Fibroblast of gingiva (primary cell): ENCODE measurements around the gene AGAP3.
A peak's percentile ranks its signal among the peaks of the same experiment; 100 is the strongest.

Experiments
- DNase-seq: peaks from one replicate; pipeline ENCODE4 v3.0.0-alpha.2; 2011; ENCODE audit warnings: low read depth

The AGAP3 gene

DNA sequence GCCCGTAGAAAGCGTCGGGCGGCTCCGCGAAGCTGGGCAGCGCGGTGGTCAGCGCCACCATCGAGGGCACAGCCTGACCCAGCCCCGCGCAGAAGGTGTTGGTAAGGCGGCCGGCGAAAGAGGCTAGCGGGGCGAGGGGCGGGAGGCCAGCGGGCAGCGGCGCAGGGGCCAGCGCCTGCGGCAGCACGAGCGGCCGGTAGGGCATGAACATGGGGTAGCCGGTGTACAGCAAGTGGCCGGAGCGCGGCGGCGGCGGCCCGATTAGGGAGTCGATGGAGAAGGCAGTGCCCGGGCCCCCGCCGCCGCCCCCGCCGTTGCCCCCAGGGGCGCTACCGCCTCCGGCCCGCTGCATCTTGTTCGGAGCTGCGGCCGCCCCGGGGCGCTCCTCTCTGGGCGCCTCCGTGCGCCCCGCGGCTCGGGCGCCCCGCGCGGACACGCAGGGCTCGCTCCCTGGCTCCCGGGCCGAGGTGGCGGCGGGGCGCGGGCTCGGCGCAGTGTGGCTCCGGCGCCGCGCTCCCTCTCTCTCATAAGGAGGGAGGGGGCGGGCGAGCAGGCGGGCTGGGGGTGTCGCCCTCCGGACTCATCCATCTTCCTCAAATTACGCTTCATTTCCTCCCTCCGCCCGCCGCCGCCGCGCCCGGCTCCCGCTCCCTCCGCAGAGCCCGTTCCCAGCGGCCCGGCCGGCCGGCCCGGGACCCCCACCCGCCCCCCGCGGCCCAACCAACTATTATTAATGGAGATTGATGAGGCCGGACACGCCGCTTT lies 81.1 kb downstream of the AGAP3 start, which contains the start of gene GBX1:
Gene GBX1, minus strand, starts transcription at position 498 of the 765 bp plus-strand sequence. Its CDS starts 146 bp downstream, at position 352.
- no peak for DNase-seq

DNA sequence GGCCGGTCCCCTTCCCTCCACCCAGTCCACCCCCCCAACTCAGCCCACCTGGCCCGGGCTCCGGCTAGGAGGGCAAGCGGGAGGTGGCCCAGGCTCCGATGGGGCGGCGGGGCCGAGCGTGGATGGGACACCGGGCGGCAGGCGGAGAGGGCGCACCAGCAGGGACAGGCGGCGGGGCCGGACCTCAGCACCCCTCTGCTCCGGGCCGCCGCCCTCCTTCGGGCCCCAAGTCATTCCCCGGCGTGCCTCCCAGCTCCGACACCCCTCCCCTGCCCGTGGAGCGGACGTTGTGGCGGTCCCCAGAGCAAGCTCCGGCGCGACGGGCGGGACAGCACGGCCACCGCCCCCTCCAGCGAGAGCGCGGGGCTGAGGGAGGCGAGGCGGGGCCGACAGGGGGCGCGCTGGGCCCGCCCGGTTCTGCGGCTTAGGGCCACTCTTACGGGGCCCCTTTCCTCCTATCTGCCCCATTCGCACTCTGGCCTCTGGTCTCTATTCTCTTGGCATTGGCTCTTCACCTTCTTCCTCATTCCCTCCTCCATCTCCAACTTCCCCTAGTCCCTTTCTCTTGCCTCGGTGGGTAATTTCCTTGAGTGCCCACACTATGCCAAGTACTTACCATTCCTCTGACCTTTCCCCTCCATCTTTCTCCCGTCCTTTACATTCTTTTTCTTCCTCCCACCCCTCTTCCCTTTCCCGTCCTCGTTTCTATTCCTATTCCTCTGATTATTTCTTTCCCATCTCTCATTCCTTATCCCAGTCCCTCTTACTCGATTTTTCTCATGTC lies 81.9 kb downstream of the AGAP3 start:
- DNase-seq, result no peak

DNA sequence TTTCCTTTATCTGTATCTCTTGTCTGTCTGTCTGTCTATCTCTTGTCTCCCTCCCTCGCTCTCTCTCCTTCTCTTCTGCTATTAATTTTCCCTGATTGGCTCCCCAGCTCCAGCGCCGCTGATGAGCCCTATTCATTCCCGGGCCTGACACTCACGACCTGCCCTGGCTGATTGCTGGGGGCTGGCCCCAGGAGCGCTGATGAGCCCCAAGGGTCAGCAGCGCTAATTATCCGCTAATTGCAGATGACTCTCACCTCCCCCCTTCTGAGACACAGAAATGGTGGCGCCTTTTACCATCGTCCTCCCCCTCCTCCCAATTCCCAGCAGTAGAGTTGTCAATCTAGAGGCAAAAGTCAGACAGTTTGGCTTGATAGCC lies 82.5 kb downstream of the AGAP3 start:
- no peak for DNase-seq

DNA sequence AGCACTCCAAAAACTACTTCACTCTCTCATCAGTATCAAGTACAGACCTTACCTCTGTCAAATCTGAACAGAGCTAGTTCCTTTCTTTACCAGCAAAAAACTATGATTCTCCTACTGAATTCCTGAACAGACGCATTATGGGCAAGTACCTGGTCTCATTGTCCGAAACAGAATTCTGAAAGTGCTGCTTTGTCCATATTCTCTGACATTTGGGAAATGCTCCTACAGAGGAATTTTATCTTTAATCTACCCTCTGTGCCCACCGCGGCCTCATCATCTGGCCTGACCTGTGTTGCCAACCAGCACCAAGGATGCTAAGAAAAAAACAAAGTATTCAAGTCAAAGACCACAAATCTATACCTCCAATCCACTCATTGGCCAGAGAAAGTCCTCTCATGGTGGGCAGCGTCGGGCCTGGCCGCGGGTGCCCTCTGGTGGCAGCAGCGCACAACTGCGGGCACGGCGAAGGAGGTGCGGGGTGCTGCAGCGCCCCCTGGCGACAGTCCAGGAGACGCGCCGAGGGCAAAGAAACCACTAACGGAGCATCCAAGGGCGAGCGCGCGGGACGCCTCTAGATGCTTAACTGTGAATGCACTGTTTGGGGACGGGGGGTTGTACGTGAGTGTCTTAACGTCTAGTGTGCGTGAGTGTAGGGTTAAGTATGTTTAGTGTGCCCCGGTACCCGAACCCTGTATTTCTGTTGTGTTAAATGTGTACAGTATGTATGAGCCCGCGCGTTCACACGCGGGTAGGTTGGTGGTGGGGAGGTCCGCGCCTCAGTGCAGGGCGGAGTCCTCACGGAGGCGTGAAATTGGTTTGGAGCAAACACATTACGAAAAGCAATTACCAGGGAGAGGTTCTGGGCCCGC lies 86.2 kb downstream of the AGAP3 start:
- DNase-seq, result peak; percentile 40

DNA sequence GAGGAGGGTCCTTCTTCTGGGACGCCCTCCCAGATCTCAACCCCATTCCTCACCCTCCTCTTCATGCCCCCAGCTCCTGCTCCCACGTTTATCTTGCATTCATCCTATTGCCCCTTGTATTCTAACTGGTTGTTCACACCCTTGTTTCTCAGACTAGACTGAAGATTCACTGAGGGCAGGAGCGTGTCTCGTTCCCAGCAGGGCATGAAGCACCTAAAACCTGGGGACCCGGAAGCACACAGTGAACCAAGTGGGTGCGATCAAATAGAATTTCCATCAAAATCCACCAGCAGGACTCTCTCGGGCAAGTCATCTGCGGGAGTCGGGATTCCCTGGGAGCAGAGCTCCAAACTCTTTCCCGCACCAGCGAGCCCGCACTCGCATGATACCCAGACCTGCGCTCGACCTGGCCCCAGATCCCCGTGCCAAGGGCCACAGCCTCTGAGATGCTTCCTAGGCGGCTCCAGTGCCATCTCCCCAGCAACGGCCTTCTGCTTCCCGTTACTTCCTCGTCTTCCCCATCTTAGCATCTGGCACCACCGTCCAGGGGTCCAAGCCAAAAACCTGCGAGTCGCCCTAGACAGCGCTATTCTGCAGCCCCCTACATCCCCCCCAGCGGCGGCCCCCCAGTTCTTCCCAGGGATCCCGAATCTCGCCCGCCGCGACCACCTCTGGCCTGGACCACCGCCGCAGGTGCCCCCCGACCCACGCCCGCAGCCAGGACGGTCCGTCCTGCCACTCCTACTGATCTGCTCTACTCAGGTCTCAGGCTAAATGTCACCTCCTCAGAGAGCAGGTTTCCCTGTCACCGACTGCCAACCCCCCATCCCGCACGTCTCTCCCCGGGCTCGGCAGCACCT lies 87.3 kb downstream of the AGAP3 start:
- DNase-seq, result no peak

DNA sequence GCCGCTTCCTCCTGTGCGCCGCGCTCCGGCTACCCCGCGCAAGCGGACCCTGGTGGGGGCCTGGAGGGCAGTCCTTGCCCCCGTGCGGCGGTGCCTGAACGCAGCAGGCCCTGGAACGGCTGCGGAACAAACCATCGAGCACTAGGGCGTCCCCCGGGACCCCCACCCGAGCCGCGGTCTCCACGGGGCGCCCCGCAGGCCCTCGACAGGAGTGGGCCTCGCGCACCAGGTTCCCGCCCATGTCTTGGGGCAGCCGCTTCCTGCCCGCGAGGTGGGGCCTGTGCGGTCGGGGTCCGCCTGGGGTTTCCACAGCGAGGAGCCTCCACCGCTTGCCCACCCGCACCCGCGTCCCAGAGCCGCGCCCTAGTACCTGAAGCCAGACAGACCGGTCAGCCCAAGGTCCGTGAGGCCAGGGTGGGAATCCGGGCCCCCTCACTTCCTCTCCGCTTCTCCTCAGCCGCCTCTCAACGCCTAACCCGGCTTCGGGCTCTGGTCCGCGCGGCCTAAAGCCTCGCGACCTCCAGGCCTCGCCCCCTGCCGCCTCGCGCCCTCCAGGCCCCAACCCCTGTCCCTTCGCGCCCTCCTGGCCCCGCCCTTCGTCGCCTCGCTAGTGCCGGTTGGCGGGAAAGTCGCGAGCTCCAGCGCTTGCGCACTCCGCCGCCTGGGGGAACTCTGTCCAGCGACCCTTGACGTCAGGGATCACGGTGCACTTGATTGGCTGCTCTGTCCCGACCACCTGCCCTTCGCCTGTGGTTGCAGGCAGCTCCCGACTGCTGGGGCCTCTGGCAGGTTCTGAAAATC lies 88.2 kb downstream of the AGAP3 start:
- no peak for DNase-seq

DNA sequence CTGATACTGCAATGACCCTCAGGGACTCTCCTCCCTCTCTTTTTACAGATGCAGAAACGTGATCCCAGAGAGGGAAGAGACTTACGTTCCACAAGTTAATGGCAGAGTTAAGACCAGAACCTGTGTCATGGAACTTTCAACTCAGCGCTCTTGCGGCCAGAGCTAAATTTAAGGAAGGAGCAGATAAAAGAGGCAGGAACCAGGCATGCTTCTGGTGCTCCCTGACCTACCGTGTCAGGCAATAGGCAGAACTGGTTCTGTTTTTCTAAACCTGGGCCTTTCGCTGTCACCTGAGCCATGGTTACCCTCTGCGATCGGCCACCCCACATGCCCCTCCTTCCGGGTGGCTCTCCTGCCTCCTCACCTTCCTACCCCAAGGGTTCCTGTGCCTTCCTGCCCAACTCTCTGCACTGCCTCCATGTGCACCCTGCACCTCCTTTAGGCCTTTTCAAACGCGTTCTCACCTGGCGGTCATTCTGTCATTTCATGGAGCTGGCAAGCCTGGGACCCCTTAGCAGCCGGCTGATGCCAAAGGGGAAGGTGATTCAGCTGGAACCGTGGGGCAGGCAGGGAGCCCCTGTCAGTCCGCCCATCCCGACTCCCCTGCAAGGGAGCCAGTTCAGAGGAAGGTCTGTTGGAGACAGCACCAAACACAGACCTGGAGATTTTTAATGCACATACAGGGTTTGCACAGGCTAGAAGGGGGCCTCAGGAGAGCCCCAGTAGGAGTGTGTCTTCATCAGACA lies 88.9 kb downstream of the AGAP3 start:
- DNase-seq, result no peak

DNA sequence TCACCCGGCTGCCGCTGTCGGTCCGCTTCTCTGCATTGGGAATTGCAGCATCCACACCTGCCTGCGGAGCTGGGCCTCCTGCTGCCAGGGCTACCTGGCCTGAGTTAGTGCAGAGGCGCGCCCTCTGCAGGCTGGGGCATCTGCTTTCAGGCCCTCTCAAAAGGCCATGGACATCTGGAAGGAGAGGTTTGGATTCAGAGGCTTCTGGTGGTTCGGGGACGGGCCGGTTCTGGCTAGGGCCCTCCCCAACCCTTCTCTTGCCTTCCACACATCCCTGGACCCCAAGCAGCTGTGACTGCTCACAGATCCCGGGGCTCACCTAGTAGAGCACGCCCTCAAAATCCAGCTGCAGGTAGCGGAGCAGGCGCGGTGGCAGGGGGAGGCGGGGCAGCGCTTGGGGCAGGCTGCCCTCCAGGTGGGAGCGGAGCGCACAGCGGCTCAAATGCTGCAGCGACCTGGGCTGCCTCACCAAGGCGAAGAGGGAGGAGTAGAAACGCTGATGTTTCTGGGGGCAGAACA lies 89.6 kb downstream of the AGAP3 start:
- no peak for DNase-seq

DNA sequence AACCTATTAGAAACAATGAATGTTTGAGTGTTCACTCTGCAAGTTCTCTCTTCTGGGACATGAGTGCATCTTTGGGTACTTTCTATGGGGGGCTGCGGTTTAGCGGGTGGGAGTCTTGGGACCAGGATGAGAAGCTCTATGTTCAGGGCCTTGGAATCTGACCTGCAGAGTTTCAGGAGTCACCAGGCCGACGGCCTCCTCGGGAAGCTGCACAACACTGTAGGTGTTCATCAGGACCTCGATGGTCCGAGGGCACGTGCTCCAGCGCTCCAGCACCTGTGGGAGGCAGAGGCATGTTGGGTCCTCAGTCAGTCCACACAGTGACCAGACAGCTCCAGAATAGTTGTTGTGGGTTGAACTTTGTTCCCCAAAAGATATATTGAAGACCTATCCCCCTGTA lies 90.1 kb downstream of the AGAP3 start:
- no peak for DNase-seq

DNA sequence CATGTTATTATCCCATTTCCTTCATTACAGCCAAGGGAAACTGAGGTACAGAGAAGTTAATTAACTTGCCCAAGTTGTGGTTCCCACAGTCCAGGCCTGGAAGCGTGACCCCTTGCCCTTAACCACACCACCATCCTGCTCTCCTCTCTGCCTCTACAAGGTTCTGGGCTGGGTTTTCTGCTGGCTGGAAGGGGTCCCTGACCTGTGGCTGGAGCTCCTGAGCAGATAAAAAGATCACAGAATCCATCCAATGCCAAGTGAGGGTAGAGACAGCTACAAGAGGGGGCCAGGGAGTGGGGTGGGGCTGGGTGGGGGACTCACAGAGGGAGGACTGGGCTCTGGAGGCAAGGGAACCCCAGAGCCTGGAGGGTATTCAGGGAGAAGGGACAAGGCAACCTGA lies 91.0 kb downstream of the AGAP3 start:
- no peak for DNase-seq

DNA sequence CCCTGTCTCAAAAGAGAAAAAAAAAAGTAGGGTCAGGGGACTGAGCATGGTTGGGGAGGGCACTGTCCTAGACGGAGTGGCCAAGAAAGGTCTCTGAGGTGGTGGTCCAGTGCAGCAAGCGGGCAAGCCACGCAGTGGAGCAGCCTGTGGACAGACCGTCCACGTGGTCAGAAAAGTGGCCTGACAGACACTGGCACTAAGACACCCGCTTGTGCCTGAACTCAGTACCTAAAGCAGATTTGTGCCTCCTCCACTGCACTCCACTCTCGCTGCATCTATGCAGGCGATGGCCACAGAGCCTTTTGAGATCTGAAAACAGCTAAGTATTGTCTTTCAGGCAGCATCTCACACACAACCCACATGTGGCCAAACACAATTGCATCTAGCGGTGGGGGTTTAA lies 92.0 kb downstream of the AGAP3 start:
- no peak for DNase-seq

DNA sequence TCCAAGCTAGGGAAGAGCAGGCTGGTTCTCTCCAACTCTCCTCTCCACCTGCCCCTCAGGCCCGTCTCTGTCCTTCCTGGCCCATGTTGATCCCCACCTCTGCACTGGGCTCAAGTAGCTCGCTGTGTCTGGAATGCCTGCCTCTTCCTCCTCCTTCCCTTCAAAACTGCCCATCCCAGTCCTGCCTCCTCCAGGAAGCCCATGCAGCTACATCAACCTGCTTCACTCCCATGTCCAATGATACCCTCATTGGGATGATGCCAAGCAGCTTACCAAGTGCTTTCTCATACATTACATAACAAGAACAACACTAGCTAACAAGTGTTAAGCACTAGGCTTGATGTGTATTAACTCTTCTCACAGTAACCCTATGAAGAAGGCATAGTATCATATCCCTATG lies 92.6 kb downstream of the AGAP3 start:
- DNase-seq, result no peak

DNA sequence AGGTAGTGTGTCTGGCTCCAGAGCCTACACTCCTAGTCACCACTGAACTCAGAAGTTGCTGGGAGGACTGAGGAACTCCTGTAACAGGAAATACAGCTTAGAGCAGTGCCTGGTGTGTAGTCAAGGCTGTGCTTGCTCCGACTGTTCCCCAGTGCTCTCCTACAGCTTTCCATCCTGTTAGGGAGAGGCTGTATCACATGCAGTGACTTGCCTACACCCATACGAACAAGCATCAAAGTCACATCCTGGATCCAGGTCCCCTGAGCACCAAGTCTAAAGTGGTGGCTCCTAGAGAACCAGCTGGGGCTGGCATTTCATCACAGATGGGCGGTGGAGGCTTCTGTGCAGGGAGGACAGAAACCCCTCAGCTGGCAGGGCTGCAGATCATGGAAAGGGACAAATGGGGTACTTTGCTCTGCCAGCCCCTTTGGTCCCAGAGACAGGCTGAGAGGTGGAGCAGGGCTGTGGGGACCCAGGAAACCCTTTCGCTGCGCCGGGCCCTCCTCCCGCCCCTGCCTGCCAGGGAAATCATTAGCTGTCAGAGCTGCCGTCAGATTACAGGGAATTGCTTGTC lies 93.1 kb downstream of the AGAP3 start:
- DNase-seq, result no peak

DNA sequence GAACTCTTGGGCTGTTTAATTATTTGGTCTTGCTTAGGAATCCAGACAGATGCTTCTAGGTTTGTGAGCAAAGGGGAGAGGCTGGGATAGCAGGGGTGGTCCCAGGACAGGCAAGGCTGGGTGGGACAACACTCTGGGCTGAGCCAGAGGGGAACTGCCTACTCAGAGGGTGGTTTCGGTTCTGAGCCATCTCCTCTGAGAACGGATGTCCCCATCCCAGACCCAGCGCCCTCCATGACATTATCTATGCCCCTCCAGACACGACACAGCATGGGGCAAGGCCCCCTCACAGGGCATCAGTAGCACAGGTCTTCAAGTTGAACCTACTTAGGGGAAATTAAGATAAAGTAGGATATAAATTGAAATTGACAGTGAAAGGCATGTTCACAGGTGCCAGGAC lies 93.7 kb downstream of the AGAP3 start:
- no peak for DNase-seq

DNA sequence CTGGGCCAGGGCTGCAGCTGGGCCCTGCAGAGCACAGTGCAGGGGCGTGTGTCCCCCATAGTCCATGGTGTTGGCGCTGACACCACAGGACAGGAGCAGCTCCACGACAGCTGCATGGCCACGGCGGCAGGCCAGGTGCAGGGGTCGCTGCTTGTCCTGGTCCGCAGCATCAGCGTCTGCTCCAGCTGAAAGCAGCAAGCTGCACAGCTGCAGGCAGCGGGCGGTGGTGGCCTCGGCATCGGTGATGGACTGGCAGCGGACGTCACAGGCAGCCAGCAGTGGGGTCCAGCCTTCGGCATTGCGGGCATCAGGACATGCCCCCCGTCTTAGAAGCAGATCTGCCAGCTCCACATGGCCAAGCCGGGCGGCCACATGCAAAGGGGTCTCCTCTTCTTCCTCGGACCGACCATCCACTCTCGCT lies 94.7 kb downstream of the AGAP3 start:
- DNase-seq, result no peak

DNA sequence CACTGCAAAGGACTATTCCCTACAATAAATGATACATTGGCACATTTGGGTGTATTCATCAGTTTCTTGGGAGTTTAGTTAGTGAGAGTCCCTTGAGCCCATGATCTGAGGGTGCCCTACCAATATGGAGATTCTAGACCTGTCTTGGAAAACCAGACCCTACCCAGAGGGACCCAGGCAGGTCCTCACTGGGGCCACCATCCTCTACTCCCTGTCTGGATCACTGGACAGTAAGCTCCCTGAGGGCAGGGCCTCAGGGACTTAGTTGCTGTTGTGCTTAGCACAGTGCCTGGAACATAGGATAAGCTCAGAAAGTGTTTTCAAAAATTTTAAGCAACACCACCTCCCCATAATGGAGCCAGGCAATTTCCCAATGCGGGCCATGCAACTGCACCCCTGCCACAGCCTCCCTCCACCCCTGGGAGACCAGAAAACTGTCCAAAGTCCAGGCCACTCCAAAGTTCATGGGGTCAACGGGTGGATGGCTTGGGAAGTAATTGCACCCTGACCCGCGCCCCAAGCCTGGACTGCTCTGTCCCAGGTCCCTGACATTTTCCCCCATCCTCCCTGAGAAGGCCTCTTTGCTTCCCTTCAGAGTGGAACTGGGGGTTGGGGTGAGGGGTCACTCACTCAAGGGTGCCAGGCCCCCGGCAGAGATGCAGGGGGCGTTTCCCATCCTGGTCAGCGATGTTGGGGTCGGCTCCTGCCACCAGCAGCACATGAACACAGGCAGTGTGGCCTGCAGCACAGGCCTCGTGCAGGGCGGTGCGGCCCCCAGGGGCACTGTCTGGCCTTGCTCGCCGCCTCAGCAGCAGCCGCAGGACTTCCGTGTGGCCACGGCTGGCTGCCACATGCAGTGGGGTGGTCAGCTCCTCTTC lies 99.7 kb downstream of the AGAP3 start:
- no peak for DNase-seq

DNA sequence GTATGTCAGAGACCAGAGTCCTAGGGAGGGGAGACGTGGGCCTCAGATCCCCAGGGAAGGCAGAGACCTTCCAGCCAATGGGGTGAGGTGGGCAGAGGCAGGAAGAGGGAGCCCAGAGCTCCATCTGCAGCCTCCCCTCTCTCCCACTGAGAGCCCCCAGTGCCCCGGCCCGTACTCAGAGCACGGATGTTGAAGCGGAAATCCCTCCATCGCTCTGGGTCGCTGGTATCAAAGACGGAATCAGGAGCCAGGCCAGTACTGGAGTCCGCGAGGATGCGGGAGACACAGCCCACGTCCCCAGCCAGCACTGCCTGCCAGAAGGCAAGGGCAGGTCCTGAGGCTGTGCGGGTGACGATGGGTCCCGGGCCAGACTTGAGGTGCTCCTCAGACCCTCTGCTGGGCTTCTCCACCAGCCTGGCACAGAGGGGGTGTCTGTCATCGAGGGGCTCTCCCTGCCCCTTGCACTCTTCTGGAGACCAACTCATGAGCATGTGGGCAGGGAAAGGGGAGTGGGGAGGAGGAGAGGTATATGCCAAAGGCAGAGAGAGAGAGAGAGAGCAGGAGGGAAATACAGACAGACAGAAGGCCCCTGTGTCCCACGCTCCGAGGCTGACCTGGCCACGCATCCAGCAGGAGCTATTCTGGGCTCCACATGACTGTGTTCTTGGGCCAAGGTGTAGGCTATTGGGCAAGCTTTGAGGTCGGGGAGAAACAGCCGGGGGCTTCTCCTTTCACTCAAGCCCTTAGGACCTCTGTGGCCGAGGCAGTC lies 100.5 kb downstream of the AGAP3 start, which contains the start of gene ASB10:
Gene ASB10, minus strand, starts transcription at position 611 of the 769 bp plus-strand sequence. Its CDS starts 120 bp downstream, at position 491.
- DNase-seq, result no peak
